ENCODE measurements around the gene MCC. TPM values are rescaled to one million over a fixed set of nuclear protein-coding genes. Genes with fewer than 3 reads are reported as not detected.

Gene MCC
- polyA plus RNA-seq, 4 donors = 26.8 to 36.7 (median 33.1) TPM

DNA sequence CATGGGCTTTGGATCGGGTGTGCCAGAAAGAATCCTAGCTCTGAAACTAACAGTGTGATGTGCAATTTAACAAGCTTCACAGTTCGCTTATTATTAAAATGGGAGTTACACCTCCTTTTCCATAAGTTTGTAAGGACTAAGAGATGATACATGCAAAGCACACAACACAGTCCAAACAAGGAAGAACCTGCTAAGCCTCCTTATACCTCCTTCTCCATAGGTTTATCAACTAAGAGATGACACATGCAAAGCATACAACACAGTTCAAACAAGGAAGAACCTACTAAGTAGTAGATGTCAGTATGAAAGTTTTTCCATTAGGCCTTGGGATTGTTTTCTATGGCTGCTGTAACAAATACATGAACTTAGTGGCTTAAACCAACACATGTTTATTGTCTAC is 295.7 kb downstream of the MCC start:
- DNase-seq (ENCODE audit: low read depth in 4 of 4, low spot score in 3 of 4) = no peak

DNA sequence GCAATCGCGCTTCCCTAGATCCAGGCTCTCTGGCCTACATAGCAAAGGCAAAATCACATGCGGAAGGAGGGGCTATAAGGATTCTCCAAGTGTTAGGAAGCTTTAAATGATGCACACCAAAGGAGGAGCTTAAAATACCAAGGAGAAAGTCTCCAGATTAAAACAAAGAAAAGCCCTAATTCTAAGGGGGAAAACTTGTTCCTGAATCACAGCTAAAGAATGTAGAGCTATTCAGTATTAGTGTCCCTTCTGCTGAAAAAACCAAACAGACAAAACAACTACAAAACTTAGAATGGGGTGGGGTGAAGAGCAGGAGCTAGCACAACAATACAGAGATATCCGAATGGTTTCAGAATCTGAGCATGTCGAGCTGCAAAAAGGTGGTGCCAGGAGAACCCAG is 297.9 kb downstream of the MCC start:
- DNase-seq (ENCODE audit: low read depth in 4 of 4, low spot score in 3 of 4) = no peak

DNA sequence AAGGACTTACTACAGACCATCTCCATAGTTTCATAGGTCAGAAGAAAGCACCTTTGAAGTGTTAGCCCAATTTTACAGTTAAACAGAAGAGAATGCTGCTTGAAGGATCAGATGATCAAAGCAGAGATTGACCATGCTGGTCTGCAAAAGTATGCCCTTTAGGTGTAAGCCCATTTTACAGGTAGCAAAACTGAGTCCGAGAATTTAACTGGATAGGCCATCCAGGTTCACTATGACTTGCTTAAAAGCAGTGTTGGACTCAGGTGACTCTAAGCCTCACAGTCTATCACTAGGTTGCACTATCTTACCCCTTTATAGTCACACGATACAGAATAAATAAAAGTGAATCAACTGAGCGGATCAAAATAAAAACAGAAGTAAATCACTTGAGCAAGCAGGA is 299.0 kb downstream of the MCC start:
- DNase-seq (ENCODE audit: low read depth in 4 of 4, low spot score in 3 of 4) = no peak

DNA sequence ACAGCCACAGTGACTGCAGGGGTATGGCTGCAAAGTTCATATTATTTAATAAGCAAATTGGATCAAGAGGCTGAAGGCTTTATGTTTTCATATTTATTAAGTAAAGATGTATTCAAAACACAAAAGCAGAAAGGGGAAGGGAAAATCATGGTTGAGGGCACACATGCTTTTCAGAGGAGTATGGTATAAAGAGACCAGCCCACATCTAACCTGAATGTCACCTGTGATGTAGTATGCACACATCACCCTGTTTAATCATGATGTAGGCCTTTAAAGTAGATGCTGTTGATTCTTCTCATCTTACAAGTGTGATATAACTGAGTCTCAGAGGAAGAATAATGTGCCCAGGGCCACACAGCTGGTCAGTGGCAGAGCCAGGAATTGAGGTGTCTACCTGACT is 299.8 kb downstream of the MCC start:
- DNase-seq (ENCODE audit: low read depth in 4 of 4, low spot score in 3 of 4) = no peak

- DNase-seq (ENCODE audit: low read depth in 4 of 4, low spot score in 3 of 4) = no peak
Observed at GRCh38 chr5:113187906-113188305, 300.3 kb downstream of the MCC start.

DNA sequence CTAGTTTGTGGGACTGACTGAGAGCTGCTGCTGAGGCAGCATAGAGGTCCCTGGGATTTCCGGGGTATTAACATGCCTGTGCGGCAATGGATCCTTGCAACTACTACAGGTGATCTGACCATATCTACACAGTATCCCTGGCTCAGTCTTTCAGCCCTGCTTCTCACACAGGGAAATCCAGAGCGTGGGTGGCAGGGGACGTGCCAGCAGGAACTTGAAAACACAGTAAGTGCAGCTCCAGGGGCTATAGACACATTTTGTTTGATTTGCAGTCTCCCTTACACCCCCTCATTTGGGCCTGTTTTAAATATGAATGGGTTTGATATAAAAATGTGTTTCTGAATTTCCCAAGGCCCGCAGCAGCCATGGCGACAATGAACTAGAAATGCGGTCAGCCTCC is 302.2 kb downstream of the MCC start:
- DNase-seq (ENCODE audit: low read depth in 4 of 4, low spot score in 3 of 4) = no peak

GRCh38 chr5:113183694-113184093 is 304.6 kb downstream of the MCC start:
- no peak for DNase-seq (ENCODE audit: low read depth in 4 of 4, low spot score in 3 of 4)

GRCh38 chr5:113182658-113183344 is 305.5 kb downstream of the MCC start:
- no peak for DNase-seq (ENCODE audit: low read depth in 4 of 4, low spot score in 3 of 4)

- DNase-seq (ENCODE audit: low read depth in 4 of 4, low spot score in 3 of 4) = no peak
Observed at GRCh38 chr5:113181853-113182490, 306.3 kb downstream of the MCC start.

DNA sequence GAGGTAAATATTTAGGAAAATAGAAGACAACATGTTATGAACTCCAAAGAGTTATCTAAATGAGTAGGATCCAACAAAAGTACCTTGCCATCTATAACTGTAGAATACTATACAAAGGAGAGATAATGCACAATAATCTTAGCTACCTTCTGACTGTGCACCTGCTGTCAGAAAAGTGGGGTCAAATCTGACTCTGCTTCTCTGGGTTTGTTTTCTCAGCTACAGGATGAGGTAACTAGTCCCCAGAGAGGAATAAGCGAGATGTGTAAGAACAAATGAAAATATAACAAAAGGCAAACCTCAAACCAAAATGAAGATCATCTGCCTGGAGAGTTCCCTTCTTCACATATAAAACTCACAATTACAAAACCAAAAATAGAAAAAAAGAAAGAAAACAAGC is 306.8 kb downstream of the MCC start:
- DNase-seq (ENCODE audit: low read depth in 4 of 4, low spot score in 3 of 4) = no peak

GRCh38 chr5:113179156-113179555 is 309.1 kb downstream of the MCC start:
- no peak for DNase-seq (ENCODE audit: low read depth in 4 of 4, low spot score in 3 of 4)

- no peak for DNase-seq (ENCODE audit: low read depth in 4 of 4, low spot score in 3 of 4)
Observed at GRCh38 chr5:113178073-113178779, 310.0 kb downstream of the MCC start.

- no peak for DNase-seq (ENCODE audit: low read depth in 4 of 4, low spot score in 3 of 4)
Observed at GRCh38 chr5:113177225-113177624, 311.0 kb downstream of the MCC start.

DNA sequence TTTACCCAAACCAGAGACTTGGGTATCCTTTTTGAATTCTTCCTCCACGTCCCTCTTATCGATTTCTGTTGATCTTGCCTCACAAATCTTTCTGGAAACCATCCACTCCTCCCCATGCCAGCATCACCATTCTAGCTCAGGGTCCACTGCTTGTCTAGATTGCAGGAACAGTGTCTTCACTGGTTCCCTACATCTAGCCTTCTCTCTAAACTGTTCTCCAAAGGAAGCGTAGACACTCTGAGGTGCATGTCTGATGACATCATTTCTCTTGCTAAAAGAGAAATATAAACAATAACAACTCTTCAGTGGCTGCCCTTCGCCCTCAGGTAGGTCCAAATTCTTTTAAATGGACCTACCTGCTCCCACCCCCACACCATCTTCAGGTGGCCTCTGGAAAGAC is 311.5 kb downstream of the MCC start:
- no peak for DNase-seq (ENCODE audit: low read depth in 4 of 4, low spot score in 3 of 4)

DNA sequence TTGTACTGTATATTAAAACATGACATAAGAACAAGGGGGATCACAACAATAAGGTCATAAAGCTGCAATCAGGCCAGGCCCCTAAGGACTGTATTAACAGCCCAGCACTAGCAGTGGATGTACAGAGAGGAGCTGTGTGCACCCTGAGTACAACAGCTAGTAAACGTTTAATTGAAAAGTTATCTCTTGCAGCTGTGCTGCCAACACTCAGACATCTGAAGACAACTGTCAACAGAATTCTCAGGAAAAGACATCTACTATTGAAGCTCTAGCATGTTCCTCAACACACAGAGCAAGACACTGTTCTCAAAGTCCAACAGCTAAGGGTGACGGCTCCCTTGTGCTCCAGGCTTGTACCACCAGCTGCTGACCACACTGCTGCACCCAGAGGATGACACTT is 312.1 kb downstream of the MCC start:
- DNase-seq (ENCODE audit: low read depth in 4 of 4, low spot score in 3 of 4) = no peak

DNA sequence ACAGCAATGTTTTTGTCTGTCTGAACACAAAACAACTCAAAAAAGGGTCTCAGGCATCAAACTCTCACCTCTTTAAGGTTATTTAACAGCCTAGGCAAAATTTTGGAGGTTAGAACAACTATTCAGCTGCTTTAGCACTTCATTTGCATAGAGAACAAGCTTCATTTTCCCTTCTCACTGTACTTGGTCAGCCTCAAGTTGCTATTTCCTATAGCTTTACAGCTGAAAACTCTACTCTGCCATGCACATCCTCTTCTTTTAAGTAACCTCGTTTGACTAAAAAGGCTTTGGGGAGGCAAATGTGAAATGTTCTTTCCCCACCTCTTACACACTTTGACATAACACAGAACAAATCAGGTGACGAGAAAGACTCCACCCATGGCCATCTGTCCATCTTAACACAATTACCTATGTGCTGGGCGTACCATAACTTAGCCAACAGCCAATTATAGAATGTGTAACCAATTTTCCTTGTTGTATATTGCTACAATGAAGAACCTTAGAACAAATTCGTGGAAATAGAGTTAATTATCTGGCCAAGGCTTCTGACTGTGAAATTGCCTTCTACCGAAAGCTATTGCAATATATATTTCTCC is 315.9 kb downstream of the MCC start:
- no peak for DNase-seq (ENCODE audit: low read depth in 4 of 4, low spot score in 3 of 4)

- no peak for DNase-seq (ENCODE audit: low read depth in 4 of 4, low spot score in 3 of 4)
Observed at GRCh38 chr5:113171520-113171919, 316.7 kb downstream of the MCC start.

DNA sequence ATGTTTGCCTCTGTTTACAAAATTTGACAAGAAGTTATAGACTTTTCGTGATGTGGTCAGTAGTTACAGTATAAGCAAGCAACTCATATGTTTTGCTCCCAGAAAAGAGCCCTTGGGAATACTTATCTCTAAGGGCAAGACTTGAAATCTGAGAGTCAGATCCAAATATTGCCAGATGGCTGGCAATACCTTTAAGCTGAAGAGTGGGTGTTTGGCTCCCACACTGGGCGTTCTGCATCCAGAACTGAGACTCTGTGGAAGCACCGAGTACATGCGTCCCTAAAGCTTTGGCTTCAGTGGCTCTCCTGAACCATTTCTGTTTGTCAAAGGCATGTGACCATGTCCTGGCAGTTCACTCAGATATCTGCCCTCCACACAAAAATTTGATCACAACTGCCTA is 317.5 kb downstream of the MCC start:
- no peak for DNase-seq (ENCODE audit: low read depth in 4 of 4, low spot score in 3 of 4)

DNA sequence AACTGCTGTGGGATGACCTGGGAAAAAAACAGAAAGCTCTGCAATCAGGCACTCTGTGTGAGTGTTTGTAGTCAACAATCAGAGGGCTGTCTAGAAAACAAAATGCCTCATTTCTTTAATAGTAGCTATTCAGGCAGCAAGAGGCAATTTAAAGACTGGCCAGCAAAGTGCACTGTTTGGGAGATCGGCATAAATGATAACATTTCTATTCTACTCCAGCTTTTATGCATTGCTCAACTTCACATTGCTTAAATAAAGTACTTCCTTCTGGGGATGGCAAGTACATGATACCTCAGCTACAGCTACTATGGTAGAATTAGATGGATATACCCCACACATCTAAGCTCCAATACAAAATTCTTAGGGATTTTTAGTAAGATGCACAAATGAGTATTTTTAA is 318.5 kb downstream of the MCC start:
- DNase-seq (ENCODE audit: low read depth in 4 of 4, low spot score in 3 of 4) = no peak

DNA sequence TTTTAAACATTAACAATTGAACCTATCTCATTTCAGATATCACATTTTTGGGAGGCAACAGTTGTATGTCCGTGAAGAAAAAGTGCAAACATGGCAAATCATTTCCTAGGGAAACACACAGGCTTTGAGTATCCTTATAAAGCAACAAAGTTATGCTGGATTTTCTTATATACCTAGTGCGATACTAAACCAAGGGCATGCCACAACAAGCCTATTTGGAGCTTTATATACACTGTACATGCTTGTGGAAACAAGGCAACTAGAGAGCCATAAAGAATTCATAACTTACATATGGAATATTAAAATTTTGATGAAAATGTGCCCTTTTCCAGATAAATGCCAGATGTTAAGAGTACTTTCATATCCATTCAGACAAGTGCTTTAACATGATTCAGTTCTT is 320.3 kb downstream of the MCC start:
- no peak for DNase-seq (ENCODE audit: low read depth in 4 of 4, low spot score in 3 of 4)

- no peak for DNase-seq (ENCODE audit: low read depth in 4 of 4, low spot score in 3 of 4)
Observed at GRCh38 chr5:113166852-113167366, 321.3 kb downstream of the MCC start.

Measured in left renal pelvis (tissue), 4 donors.